ENCODE data around the gene CD22. TPM values are rescaled to one million over a fixed set of nuclear protein-coding genes. Genes with fewer than 3 reads are reported as not detected.

The CD22 gene
- polyA plus RNA-seq, 1 donor from 2014 or later: not detected

DNA sequence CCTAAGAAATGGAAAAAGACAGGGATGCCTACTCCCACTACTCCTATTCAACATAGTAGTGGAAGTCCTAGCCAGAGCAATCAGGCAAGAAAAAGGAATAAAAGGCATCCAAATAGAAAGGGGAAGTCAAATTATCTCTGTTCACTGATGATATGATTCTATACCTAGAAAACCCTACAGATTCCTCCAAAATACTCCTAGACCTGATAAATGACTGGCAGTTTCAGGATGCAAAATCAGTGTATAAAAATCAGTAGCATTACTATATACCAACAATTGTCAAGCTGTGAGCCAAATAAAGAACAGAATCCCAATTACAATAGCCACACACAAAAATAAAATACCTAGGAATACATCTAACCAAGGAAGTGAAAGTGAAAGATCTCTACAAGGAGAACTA lies 40.5 kb downstream of the CD22 start:
- Histone ChIP-seq H3K79me2 (replicated peaks; ENCODE audit: insufficient read depth, low read length) (no peaks in the 10 kb centered on the region), H2AFZ (ENCODE audit: low read depth, low read length) (no peak overlapping the region), H3K27me3 (ENCODE audit: insufficient read depth, low read depth, low read length) (no peaks in the 10 kb centered on the region), H3K9me3 (ENCODE audit: low read length) (no peaks in the 10 kb centered on the region), H3K36me3 (ENCODE audit: insufficient read depth, low read length) (no peaks in the 10 kb centered on the region), H3K4me3 (ENCODE audit: low read length) (no peak overlapping the region), H3K9me2 (ENCODE audit: insufficient read depth, low read length) (no peaks in the 10 kb centered on the region), H3K9ac (ENCODE audit: low read length) (no peak overlapping the region), H3F3A (ENCODE audit: insufficient read depth, low read length, poor library complexity, severe bottlenecking) (no peaks in the 10 kb centered on the region), H3K4me2 (ENCODE audit: low read length) (no peak overlapping the region), H3K27ac (ENCODE audit: low read length) (no peak overlapping the region), H4K20me1 (ENCODE audit: insufficient read depth) (no peaks in the 10 kb centered on the region)
- no peak for TF ChIP-seq EP300 (conservative IDR thresholded peaks at IDR 0.05; ENCODE audit: poor library complexity, severe bottlenecking)
- no peak for TF ChIP-seq MXI1 (conservative IDR thresholded peaks at IDR 0.05; ENCODE audit: poor library complexity, severe bottlenecking)

DNA sequence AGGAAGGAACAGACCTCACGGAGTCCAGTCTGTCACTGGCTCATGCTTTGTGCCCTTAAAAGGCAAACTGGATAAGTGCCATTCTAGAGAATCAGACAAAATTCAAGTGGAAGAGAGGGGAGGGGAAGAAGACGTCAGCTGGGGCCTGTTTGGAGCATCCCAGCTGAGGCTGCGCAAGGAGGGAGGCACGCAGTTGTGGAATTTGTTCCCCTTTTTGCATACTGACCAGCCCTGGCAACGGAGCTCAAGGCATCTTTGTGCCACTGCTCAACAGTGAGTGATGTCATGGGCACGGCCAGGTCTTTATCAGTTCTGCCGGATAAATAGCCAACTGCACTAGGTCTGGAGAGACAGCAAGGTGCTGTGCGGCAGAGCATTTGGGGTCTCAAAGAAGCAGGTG lies 41.7 kb downstream of the CD22 start, which contains the start of gene GPR42:
Gene GPR42, plus strand, starts transcription at position 347 of the 400 bp plus-strand sequence. CDS start 292 bp downstream, outside the sequence.
- Histone ChIP-seq H4K20me1 (ENCODE audit: insufficient read depth) (no peaks in the 10 kb centered on the region), H3K9ac (ENCODE audit: low read length) (no peak within 1 kb of the TSS), H3K4me3 (ENCODE audit: low read length) (no peak within 1 kb of the TSS), H3K9me2 (ENCODE audit: insufficient read depth, low read length) (no peaks in the 10 kb centered on the region), H3K36me3 (ENCODE audit: insufficient read depth, low read length) (no peaks in the 10 kb centered on the region), H3K4me2 (ENCODE audit: low read length) (no peak within 1 kb of the TSS), H2AFZ (ENCODE audit: low read depth, low read length) (no peak within 1 kb of the TSS), H3K79me2 (replicated peaks; ENCODE audit: insufficient read depth, low read length) (no peaks in the 10 kb centered on the region), H3K27me3 (ENCODE audit: insufficient read depth, low read depth, low read length) (no peaks in the 10 kb centered on the region), H3F3A (ENCODE audit: insufficient read depth, low read length, poor library complexity, severe bottlenecking) (no peaks in the 10 kb centered on the region), H3K27ac (ENCODE audit: low read length) (no peak within 1 kb of the TSS), H3K9me3 (ENCODE audit: low read length) (no peaks in the 10 kb centered on the region)
- TF ChIP-seq MXI1 (conservative IDR thresholded peaks at IDR 0.05; ENCODE audit: poor library complexity, severe bottlenecking): no peak
- no peak for TF ChIP-seq TAF1 (IDR thresholded peaks at IDR 0.05; ENCODE audit: low read depth)
- TF ChIP-seq POLR2AphosphoS5 (IDR thresholded peaks at IDR 0.05): no peak
- no peak for TF ChIP-seq RAD21 (conservative IDR thresholded peaks at IDR 0.05)
- TF ChIP-seq EZH2 (IDR thresholded peaks at IDR 0.05; ENCODE audit: borderline replicate concordance, insufficient read depth, low read length, poor library complexity, severe bottlenecking): no peak
- TF ChIP-seq, protein P1, sequence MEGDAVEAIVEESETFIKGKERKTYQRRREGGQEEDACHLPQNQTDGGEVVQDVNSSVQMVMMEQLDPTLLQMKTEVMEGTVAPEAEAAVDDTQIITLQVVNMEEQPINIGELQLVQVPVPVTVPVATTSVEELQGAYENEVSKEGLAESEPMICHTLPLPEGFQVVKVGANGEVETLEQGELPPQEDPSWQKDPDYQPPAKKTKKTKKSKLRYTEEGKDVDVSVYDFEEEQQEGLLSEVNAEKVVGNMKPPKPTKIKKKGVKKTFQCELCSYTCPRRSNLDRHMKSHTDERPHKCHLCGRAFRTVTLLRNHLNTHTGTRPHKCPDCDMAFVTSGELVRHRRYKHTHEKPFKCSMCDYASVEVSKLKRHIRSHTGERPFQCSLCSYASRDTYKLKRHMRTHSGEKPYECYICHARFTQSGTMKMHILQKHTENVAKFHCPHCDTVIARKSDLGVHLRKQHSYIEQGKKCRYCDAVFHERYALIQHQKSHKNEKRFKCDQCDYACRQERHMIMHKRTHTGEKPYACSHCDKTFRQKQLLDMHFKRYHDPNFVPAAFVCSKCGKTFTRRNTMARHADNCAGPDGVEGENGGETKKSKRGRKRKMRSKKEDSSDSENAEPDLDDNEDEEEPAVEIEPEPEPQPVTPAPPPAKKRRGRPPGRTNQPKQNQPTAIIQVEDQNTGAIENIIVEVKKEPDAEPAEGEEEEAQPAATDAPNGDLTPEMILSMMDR (IDR thresholded peaks at IDR 0.05; ENCODE audit: poor library complexity, severe bottlenecking): no peak
- no peak for TF ChIP-seq SMC3 (conservative IDR thresholded peaks at IDR 0.05; ENCODE audit: poor library complexity)
- no peak for TF ChIP-seq EP300 (conservative IDR thresholded peaks at IDR 0.05; ENCODE audit: poor library complexity, severe bottlenecking)
- TF ChIP-seq, protein P2, sequence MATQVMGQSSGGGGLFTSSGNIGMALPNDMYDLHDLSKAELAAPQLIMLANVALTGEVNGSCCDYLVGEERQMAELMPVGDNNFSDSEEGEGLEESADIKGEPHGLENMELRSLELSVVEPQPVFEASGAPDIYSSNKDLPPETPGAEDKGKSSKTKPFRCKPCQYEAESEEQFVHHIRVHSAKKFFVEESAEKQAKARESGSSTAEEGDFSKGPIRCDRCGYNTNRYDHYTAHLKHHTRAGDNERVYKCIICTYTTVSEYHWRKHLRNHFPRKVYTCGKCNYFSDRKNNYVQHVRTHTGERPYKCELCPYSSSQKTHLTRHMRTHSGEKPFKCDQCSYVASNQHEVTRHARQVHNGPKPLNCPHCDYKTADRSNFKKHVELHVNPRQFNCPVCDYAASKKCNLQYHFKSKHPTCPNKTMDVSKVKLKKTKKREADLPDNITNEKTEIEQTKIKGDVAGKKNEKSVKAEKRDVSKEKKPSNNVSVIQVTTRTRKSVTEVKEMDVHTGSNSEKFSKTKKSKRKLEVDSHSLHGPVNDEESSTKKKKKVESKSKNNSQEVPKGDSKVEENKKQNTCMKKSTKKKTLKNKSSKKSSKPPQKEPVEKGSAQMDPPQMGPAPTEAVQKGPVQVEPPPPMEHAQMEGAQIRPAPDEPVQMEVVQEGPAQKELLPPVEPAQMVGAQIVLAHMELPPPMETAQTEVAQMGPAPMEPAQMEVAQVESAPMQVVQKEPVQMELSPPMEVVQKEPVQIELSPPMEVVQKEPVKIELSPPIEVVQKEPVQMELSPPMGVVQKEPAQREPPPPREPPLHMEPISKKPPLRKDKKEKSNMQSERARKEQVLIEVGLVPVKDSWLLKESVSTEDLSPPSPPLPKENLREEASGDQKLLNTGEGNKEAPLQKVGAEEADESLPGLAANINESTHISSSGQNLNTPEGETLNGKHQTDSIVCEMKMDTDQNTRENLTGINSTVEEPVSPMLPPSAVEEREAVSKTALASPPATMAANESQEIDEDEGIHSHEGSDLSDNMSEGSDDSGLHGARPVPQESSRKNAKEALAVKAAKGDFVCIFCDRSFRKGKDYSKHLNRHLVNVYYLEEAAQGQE (IDR thresholded peaks at IDR 0.05; ENCODE audit: borderline replicate concordance): no peak

All from neural cell (in vitro differentiated cells).